ENCODE measurements around the gene NKD1. TPM values are rescaled to one million over a fixed set of nuclear protein-coding genes. Genes with fewer than 3 reads are reported as not detected.

Gene NKD1
- total RNA-seq, 4 donors from 2014 or later = 37.1 to 87.8 (median 54.1) TPM

- WGBS = 92% methylated on average over 9 of the region's 9 CpGs
These were observed 73.2 kb downstream of the NKD1 start for GRCh38 chr16:50621452-50621792.

GRCh38 chr16:50622029-50622428, 73.8 kb downstream of the NKD1 start:
- intact Hi-C loops (cut with DNase I) = no loop called here

More at GRCh38 chr16:50621452-50621792, 73.2 kb downstream of the NKD1 start:
- Histone ChIP-seq H3K4me3 (no peak overlapping the region), H3K4me1 (peaks cover 11 to 67% (median 46%) of the 10 kb centered on the region in 4 donors), H3K9me3 (no peaks in the 10 kb centered on the region), H3K36me3 (peaks cover 0 to 32% (median 11%) of the 10 kb centered on the region in 4 donors), H3K27me3 (no peaks in the 10 kb centered on the region), H3K27ac (replicated peaks in 1 of 4) (no peak overlapping the region)
- TF ChIP-seq POLR2A (IDR thresholded peaks at IDR 0.05; ENCODE audit: low read depth) (no peak), EP300 (IDR thresholded peaks at IDR 0.05) (no peak), CTCF (IDR thresholded peaks at IDR 0.05) (no peak), POLR2AphosphoS5 (IDR thresholded peaks at IDR 0.05) (no peak)
- intact Hi-C loops (cut with DNase I) = no loop called here
- DNase-seq (ENCODE audit: extremely low spot score) = no peak

GRCh38 chr16:50622643-50623369, 74.6 kb downstream of the NKD1 start:
- no peak for DNase-seq (ENCODE audit: extremely low spot score)
- Histone ChIP-seq H3K36me3 (peaks cover 0 to 29% (median 11%) of the 10 kb centered on the region in 4 donors), H3K9me3 (no peaks in the 10 kb centered on the region), H3K27me3 (no peaks in the 10 kb centered on the region), H3K27ac (replicated peaks in 1 of 4) (no peak overlapping the region), H3K4me3 (no peak overlapping the region), H3K4me1 (peaks cover 11 to 67% (median 46%) of the 10 kb centered on the region in 4 donors)
- TF ChIP-seq EP300 (IDR thresholded peaks at IDR 0.05) (no peak), CTCF (IDR thresholded peaks at IDR 0.05) (no peak), POLR2AphosphoS5 (IDR thresholded peaks at IDR 0.05) (no peak), POLR2A (IDR thresholded peaks at IDR 0.05; ENCODE audit: low read depth) (no peak)
- intact Hi-C loops (cut with DNase I) = no loop called here
- 95% methylated on average over 14 of the region's 16 CpGs for WGBS

More at GRCh38 chr16:50622029-50622428, 73.8 kb downstream of the NKD1 start:
- TF ChIP-seq POLR2AphosphoS5 (IDR thresholded peaks at IDR 0.05) = no peak
- TF ChIP-seq CTCF (IDR thresholded peaks at IDR 0.05) = no peak
- TF ChIP-seq EP300 (IDR thresholded peaks at IDR 0.05) = no peak
- TF ChIP-seq POLR2A (IDR thresholded peaks at IDR 0.05; ENCODE audit: low read depth) = no peak
- no peak for DNase-seq (ENCODE audit: extremely low spot score)
- H3K27ac ChIP-seq (replicated peaks in 1 of 4) = no peak overlapping the region
- WGBS = 92% methylated on average over 7 of the region's 7 CpGs
- H3K36me3 ChIP-seq = peaks cover 0 to 32% (median 11%) of the 10 kb centered on the region in 4 donors
- no peaks in the 10 kb centered on the region for H3K27me3 ChIP-seq
- H3K4me1 ChIP-seq = peaks cover 8 to 67% (median 46%) of the 10 kb centered on the region in 4 donors
- H3K4me3 ChIP-seq = no peak overlapping the region
- no peaks in the 10 kb centered on the region for H3K9me3 ChIP-seq

GRCh38 chr16:50624449-50624970, 76.3 kb downstream of the NKD1 start:
- Histone ChIP-seq H3K36me3 (peaks cover 0 to 41% (median 14%) of the 10 kb centered on the region in 4 donors), H3K4me1 (peaks cover 11 to 53% (median 36%) of the 10 kb centered on the region in 4 donors), H3K9me3 (no peaks in the 10 kb centered on the region), H3K27ac (replicated peaks in 1 of 4) (no peak overlapping the region), H3K4me3 (no peak overlapping the region), H3K27me3 (no peaks in the 10 kb centered on the region)
- TF ChIP-seq POLR2AphosphoS5 (IDR thresholded peaks at IDR 0.05) (no peak), EP300 (IDR thresholded peaks at IDR 0.05) (no peak)
- DNase-seq (ENCODE audit: extremely low spot score) = no peak
- WGBS = 66% methylated on average over 5 of the region's 8 CpGs
- intact Hi-C loops (cut with DNase I) = no loop called here

GRCh38 chr16:50625374-50625773, 77.2 kb downstream of the NKD1 start:
- TF ChIP-seq CTCF (IDR thresholded peaks at IDR 0.05) (no peak), POLR2A (IDR thresholded peaks at IDR 0.05; ENCODE audit: low read depth) (no peak), POLR2AphosphoS5 (IDR thresholded peaks at IDR 0.05) (no peak), EP300 (IDR thresholded peaks at IDR 0.05) (no peak)
- Histone ChIP-seq H3K36me3 (peaks cover 0 to 49% (median 22%) of the 10 kb centered on the region in 4 donors), H3K27me3 (no peaks in the 10 kb centered on the region), H3K9me3 (no peaks in the 10 kb centered on the region), H3K27ac (replicated peaks in 1 of 4) (peak overlapping the region in 1 of 4 donors; percentile 7), H3K4me1 (peaks cover 11 to 48% (median 33%) of the 10 kb centered on the region in 4 donors), H3K4me3 (no peak overlapping the region)
- no peak for DNase-seq (ENCODE audit: extremely low spot score)
- WGBS = 93% methylated on average over 9 of the region's 12 CpGs
- intact Hi-C loops (cut with DNase I) = loop anchor here (5.0 kb wide), 2 partner anchors 78 to 258 kb away; partner anchors contain the start of genes BRD7 and NKD1
